ENCODE results near the gene LINGO1. TPM values are rescaled to one million over a fixed set of nuclear protein-coding genes. Genes with fewer than 3 reads are reported as not detected.
A peak's percentile ranks its signal among the peaks of the same experiment; 100 is the strongest.

The LINGO1 gene
- total and polyA plus RNA-seq, 2 of the 8 experiments (the other 6 are each of a cell fraction or from before 2014, with no cell fraction given), result 57.1 to 114 TPM

- Histone ChIP-seq H3K4me1 (replicated peaks in 1 of 4; ENCODE audit: control insufficient read depth in 3 of 4, insufficient read depth in 4 of 4, low read length in 3 of 4) (peaks cover 27 to 63% (median 50%) of the 10 kb centered on the region in 4 experiments), H3K27me3 (replicated peaks in 1 of 4; ENCODE audit: control insufficient read depth in 3 of 4, extremely low read depth in 1 of 4, insufficient read depth in 3 of 4, low read length in 3 of 4) (no peaks in the 10 kb centered on the region), H2BK5ac (ENCODE audit: low read depth, low read length) (peak overlapping the region; percentile 82), H3K27ac (ENCODE audit: low read depth, low read length) (peak overlapping the region; percentile 14; the same call in 1 of the 2 replicates), H3K23ac (ENCODE audit: insufficient read length) (no peak overlapping the region), H3K4me2 (ENCODE audit: insufficient read depth in 1 of 2, low read depth in 2 of 2, low read length in 2 of 2) (peak overlapping the region; percentile 31 to 42; a peak in 3 of 4 replicates), H2BK12ac (ENCODE audit: low read depth, low read length) (no peak overlapping the region), H3K9me3 (ENCODE audit: insufficient read depth in 2 of 2, low read depth in 1 of 2, low read length in 1 of 2) (no peaks in the 10 kb centered on the region), H3K4me3 (ENCODE audit: extremely low read depth in 1 of 4, insufficient read depth in 2 of 4, low read depth in 3 of 4, low read length in 4 of 4) (no peak overlapping the region), H2BK15ac (ENCODE audit: low read length) (peak overlapping the region; percentile 40; the same call in 1 of the 2 replicates), H2AK5ac (ENCODE audit: low read depth, low read length) (no peak overlapping the region), H3K79me1 (ENCODE audit: low read depth, low read length) (peaks cover 12% of the 10 kb centered on the region), H4K20me1 (replicated peaks in 1 of 2; ENCODE audit: control insufficient read depth in 1 of 2, insufficient read depth in 2 of 2, low read length in 2 of 2) (peaks cover 3 to 10% of the 10 kb centered on the region in 2 experiments), H2AFZ (ENCODE audit: low read length) (no peak overlapping the region), H3K23me2 (ENCODE audit: low read depth, low read length) (peaks cover 10% of the 10 kb centered on the region; the same call in 1 of the 2 replicates), H3K56ac (replicated peaks; ENCODE audit: insufficient read length, low read depth, low read length) (no peak overlapping the region), H3K9ac (replicated peaks in 1 of 4; ENCODE audit: extremely low read depth in 1 of 4, low read depth in 3 of 4, low read length in 3 of 4) (no peak overlapping the region), H2BK20ac (ENCODE audit: low read length) (0 out of 2 replicates have a peak overlapping the region, but pooled peaks have one; percentile 40), H4K91ac (replicated peaks; ENCODE audit: insufficient read length, low read length) (peak overlapping the region; percentile 32), H3K18ac (ENCODE audit: extremely low read depth, low read length) (peak overlapping the region; percentile 74), H4K8ac (ENCODE audit: extremely low read depth, insufficient read depth, low read length) (no peak overlapping the region; the same call in 1 of the 2 replicates), H3K14ac (ENCODE audit: insufficient read length) (no peak overlapping the region), H3K36me3 (ENCODE audit: control insufficient read depth in 2 of 4, insufficient read depth in 4 of 4, low read length in 3 of 4) (no peaks in the 10 kb centered on the region; a peak in 1 of 8 replicates), H3K4ac (replicated peaks; ENCODE audit: insufficient read length, low read depth, low read length) (peak overlapping the region; percentile 58), H3K79me2 (ENCODE audit: control insufficient read depth in 1 of 2, insufficient read depth in 2 of 2, low read length in 2 of 2) (peaks cover 12 to 84% of the 10 kb centered on the region in 2 experiments), H4K5ac (ENCODE audit: insufficient read length, low read depth, low read length) (no peak overlapping the region), H2BK120ac (replicated peaks; ENCODE audit: low read depth, low read length) (peak overlapping the region; percentile 18)
- POLR2A ChIA-PET (ENCODE audit: partially characterized antibody), result interaction anchor here (0.7 to 10.0 kb wide), 6 partner anchors 7 to 43 kb away, joined by 3 to 142 read pairs (median 4); no protein-coding TSS in a partner anchor
- 0 out of 2 replicates have a peak, but pooled peaks have one; percentile 23 for TF ChIP-seq RBBP5 (IDR thresholded peaks at IDR 0.05; ENCODE audit: borderline replicate concordance, low read depth, low read length)
- TF ChIP-seq, protein P1, sequence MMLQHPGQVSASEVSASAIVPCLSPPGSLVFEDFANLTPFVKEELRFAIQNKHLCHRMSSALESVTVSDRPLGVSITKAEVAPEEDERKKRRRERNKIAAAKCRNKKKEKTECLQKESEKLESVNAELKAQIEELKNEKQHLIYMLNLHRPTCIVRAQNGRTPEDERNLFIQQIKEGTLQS (IDR thresholded peaks at IDR 0.05; ENCODE audit: insufficient read depth, low read depth, low read length), result no peak
- TF ChIP-seq HDAC2 (IDR thresholded peaks at IDR 0.05; ENCODE audit: borderline replicate concordance in 1 of 2, low read depth in 2 of 2, low read length in 2 of 2), result no peak
- TF ChIP-seq HDAC6 (IDR thresholded peaks at IDR 0.05; ENCODE audit: low read depth, low read length), result no peak
- FAIRE-seq, result no peak
- 80% methylated on average over 12 of the region's 12 CpGs; no CpG with 5 or more reads in 1 of the 2 experiments for WGBS, 2 experiments (ENCODE audit: extremely low coverage in 1 of 2, insufficient coverage in 1 of 2, insufficient read length in 1 of 2, insufficient replicate concordance in 2 of 2, low coverage in 1 of 2, low lambda C conversion rate in 2 of 2, missing lambda C conversion rate in 1 of 2)
- CTCF ChIA-PET (ENCODE audit: partially characterized antibody), result interaction anchor here (1.3 to 13.6 kb wide), 5 partner anchors 10 to 97 kb away, joined by 3 to 244 read pairs (median 96); partner anchors contain the start of gene LINGO1
- no peak for DNase-seq (ENCODE audit: low read depth in 1 of 2, low spot score in 2 of 2)
Observed at GRCh38 chr15:77627067-77627466, 5.6 kb downstream of the LINGO1 start.

Data from H1 (cell line).